ENCODE results near the gene M1AP. TPM values are rescaled to one million over a fixed set of nuclear protein-coding genes. Genes with fewer than 3 reads are reported as not detected.

Gene M1AP
- total RNA-seq = under 0.01 and 0.12 TPM in 2 replicates

DNA sequence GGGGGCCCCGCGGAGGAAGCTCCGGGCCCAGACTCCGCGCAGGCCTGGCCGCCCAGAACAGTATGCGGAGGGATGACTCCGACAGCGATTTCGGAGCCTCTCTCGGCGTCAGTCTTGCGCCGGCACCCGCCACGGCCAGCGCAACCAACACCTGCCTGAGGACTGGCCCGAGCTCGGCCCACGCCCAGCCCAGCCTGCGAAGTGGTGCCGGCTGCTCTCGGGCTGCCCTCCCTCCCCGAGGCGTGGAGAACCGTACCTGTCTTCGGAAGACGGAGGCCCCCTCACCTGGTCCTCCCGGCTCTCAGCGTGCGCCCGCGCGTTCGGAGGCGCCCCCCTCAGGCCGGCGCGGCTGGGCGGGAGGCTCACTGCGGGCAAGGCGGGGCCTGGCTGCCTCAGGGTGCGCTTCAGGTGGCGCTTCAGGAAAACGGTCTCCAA lies at the start of gene M1AP:
Gene M1AP, minus strand, starts transcription at position 322 of the 435 bp plus-strand sequence. CDS start 8,055 bp downstream, outside the sequence.

GRCh38 chr2:74653985-74654882 lies 6.1 kb upstream of the M1AP start, which contains the start of gene SEMA4F:
TSS of gene SEMA4F (plus strand) at chr2:74654247. CDS start at chr2:74654377, 130 bp downstream.

GRCh38 chr2:74553892-74554819 lies 94.0 kb downstream of the M1AP start, which contains the start of the genes DOK1 and LOXL3:
TSS of gene DOK1 (plus strand) at chr2:74554720. CDS start at chr2:74554755, 35 bp downstream.
TSS of gene LOXL3 (minus strand) at chr2:74553942. CDS start at chr2:74552634, 1,308 bp downstream.

GRCh38 chr2:74529357-74530238 lies 118.5 kb downstream of the M1AP start, which contains the start of the genes AUP1 and HTRA2:
TSS of gene AUP1 (minus strand) at chr2:74529706. CDS start at chr2:74529629, 77 bp downstream.
TSS of gene HTRA2 (plus strand) at chr2:74529933. CDS start at chr2:74530007, 74 bp downstream.

GRCh38 chr2:74525717-74526648 lies 122.1 kb downstream of the M1AP start, which contains the start of gene DQX1:
TSS of gene DQX1 (minus strand) at chr2:74526231. CDS start at chr2:74525729, 502 bp downstream.

DNA sequence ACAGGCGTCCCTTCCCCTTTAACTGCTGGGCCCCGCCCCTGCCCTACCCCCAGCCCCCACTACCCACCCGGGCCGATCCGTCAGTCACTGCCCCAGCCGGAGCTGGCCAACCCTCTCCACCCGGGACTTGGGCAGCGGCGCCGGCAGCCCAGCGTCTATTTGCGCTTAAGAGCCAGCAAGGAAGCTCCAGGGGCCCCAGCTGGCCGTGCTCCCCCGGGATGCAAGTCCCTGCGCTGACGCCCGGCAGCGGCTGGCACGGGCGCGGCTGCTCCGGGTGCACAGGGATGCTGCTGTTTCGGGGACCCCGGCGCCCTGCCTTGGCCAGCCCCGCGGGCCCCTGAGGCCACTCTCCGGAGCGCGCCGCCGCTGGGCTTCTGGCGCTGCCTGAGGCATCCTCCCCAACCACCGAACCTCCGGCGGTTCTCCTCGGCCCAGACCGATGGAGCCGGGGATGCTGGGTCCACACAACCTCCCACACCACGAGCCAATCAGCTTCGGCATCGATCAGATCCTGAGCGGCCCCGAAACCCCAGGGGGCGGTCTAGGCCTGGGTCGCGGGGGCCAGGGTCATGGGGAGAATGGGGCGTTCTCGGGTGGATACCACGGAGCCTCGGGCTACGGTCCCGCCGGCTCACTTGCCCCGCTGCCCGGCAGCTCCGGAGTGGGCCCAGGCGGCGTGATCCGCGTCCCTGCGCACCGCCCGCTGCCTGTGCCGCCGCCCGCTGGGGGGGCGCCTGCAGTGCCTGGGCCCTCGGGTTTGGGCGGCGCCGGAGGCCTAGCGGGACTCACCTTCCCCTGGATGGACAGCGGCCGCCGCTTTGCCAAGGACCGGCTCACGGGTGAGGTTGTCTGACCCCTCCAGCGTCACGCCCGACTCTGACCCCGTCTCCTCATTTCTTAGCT lies 133.5 kb downstream of the M1AP start, which contains the start of gene TLX2:
Gene TLX2, plus strand, starts transcription at position 83 of the 903 bp plus-strand sequence. Its CDS starts 357 bp downstream, at position 440.

Other genes starting within 250 kb of the M1AP start
- 1.00 and 1.4 TPM in 2 replicates for gene C2orf81, start 226.7 kb downstream of the M1AP start, total RNA-seq
- 51.6 and 103 TPM in 2 replicates for gene WDR54, start 226.6 kb downstream of the M1AP start, total RNA-seq
- gene RTKN, start 206.4 kb downstream of the M1AP start, total RNA-seq = 12.9 and 14.6 TPM in 2 replicates
- 10.7 and 15.2 TPM in 2 replicates for gene INO80B, start 193.2 kb downstream of the M1AP start, total RNA-seq
- 20.9 and 41.9 TPM in 2 replicates for gene WBP1, start 189.9 kb downstream of the M1AP start, total RNA-seq
- gene MOGS, start 182.9 kb downstream of the M1AP start, total RNA-seq = 68.3 and 86.0 TPM in 2 replicates
- 26.2 and 35.7 TPM in 2 replicates for gene MRPL53, start 175.7 kb downstream of the M1AP start, total RNA-seq
- gene CCDC142, start 165.3 kb downstream of the M1AP start, total RNA-seq = 23.0 and 24.2 TPM in 2 replicates
- gene TTC31, start 165.2 kb downstream of the M1AP start, total RNA-seq = 24.4 and 26.9 TPM in 2 replicates
- gene LBX2, start 148.7 kb downstream of the M1AP start, total RNA-seq = 1.4 and 2.0 TPM in 2 replicates
- gene PCGF1, start 140.6 kb downstream of the M1AP start, total RNA-seq = 27.1 and 29.6 TPM in 2 replicates
- gene TLX2, start 133.9 kb downstream of the M1AP start, total RNA-seq = not detected in 2 replicates
- gene DQX1, start 122.1 kb downstream of the M1AP start, total RNA-seq = 0.11 and 0.12 TPM in 2 replicates
- gene AUP1, start 118.6 kb downstream of the M1AP start, total RNA-seq = 78.6 and 82.2 TPM in 2 replicates
- 43.6 and 51.2 TPM in 2 replicates for gene HTRA2, start 118.4 kb downstream of the M1AP start, total RNA-seq
- gene LOXL3, start 94.4 kb downstream of the M1AP start, total RNA-seq = 12.1 and 28.0 TPM in 2 replicates
- 24.6 and 35.0 TPM in 2 replicates for gene DOK1, start 93.6 kb downstream of the M1AP start, total RNA-seq
- gene SEMA4F, start 5.9 kb upstream of the M1AP start, total RNA-seq = 10.0 and 12.4 TPM in 2 replicates
- gene HK2, start 185.8 kb upstream of the M1AP start, total RNA-seq = 43.2 and 55.9 TPM in 2 replicates